HTERT RPE-1 (cell line): Measurements from ENCODE around the gene ZNF302.
"Not testable (repeated sequence)": the region's sequence is repeated elsewhere in the genome, so short reads cannot be mapped to it uniquely, and the experiment has no call there.

Experiments
- in situ Hi-C: fragments of 300-500 bp; cut with MboI; formaldehyde crosslinking; loops from 4 replicates; pipeline ENCODE4 v1.14.3; 2020; ENCODE audit warnings: low sequenced_read_pairs

ZNF302 gene

GRCh38 chr19:34677386-34678084 lies at the start of gene ZNF302:
Gene ZNF302, plus strand, starts transcription at chr19:34677678. Its CDS starts 1,127 bp downstream, at chr19:34678805.
- in situ Hi-C loops: no loop called here

- in situ Hi-C loops: no loop called here
Measured at GRCh38 chr19:34633802-34634201, 43.7 kb upstream of the ZNF302 start.

DNA sequence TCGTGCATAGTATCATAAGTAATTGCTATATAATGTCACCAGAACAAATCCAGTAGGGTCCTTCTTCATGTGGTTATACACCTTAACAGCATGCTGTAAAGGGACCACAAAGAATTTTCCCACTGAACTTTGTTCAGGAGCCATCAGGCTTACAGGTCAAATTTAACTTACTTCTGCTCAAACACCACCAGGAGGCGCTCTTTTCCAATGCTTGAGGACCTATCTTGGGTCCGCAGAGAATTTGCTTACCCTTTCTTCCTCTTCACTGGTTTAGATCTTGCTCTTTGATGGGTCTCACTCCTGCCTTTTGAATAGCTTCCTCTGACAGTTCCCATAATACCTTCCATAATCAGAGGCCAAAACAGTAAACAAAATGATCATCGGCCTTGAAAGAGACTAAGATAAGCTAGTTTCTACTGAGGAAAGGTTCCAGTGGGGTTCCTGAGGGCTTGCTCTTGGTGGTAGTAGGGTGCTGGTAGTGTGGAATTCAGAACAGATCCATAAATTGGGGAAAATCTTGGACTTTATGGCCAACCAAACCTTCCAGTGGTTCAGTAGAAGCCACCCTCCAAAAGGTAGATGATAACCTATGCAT lies 37.9 kb upstream of the ZNF302 start:
- in situ Hi-C loops: no loop called here

DNA sequence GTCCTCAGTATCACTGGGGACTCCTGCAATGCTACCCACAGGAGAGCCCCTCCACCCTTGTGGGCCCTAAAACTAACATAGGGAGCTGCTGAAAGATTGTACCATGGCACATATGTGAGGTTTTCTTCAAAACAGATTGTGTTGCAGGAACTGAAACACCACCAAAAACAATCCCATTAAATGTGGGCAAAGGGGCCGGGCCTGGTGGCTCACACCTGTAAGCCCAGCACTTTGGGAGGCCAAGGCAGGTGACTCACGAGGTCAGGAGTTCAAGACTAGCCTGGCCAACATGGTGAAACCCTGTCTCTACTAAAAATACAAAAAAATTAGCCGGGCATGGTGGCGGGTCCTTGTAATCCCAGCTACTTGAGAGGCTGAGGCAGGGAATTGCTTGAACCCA lies 35.2 kb upstream of the ZNF302 start:
- in situ Hi-C loops: no loop called here

DNA sequence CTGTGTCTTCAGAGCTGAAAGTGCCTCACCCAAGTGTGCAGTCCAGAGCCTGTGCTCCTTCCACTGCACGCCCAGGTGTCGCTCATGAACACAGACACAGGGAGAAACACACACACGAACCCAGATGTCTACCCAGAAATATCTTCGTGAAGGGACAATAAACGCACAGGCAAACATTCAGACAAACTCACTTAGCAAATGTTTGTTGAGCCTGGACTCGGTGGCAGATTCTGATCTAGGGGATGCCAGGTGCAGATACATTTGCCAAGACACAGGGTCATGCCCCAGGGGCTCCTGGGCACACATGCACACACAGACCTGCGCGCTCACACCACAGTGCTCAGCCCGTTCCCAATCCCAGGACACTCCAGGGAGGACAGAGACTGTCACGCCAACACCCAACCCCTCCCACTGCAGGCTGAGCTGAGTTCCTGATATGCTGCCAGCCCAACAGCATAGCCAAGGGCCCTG lies 32.5 kb upstream of the ZNF302 start:
- in situ Hi-C loops: no loop called here

DNA sequence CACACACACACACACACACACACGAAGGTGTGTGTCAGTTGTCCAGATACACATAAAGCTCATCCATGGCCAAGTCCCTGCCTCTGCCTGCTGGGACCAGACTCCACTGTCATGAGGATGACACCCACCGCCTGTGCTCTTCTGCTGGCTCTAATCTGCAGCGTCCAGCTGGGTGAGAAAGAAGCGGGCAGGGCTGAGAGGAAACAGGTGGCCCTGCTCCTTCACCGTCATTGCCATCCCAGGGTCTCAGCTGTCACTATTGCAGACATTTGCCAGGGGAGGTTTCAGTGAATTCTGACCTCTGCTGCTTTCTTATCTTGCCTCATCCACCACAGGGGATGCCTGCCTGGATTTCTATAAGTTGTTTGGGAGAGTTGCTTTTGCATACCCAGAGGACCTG lies 31.9 kb upstream of the ZNF302 start:
- in situ Hi-C loops: no loop called here

DNA sequence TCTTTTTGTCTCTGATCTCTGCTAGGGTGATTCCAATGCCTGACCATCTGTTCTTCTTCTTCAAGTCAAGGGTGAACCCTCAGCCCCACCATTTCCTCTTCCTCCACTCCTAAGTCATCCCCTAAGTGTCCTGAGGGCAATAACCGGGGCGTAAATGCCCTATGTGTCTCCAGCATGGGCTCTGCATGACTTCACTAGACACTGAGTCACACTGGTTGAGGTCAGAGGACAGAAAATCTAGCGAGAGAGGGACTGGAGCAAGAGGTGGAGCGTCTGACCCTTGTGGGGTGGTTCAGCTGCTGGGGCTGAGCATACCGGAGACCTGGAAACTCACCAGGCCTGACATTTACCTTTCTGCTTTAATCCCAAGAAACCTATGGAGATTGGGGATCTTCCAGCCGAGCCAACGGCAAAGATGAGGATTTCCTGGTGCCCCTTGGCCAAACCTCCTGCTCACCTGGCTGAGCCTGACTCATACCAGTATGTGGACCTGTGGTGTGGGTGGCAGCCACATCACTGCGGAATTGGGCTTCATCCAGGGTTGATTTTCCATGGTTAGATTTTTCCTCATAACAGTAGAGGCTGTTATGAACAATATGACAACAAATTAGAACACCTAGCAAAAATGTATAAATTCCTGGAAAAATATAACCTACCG lies 27.5 kb upstream of the ZNF302 start:
- in situ Hi-C loops: no loop called here

GRCh38 chr19:34651747-34652146 lies 25.7 kb upstream of the ZNF302 start:
- in situ Hi-C loops: no loop called here

- in situ Hi-C loops: no loop called here
Measured at GRCh38 chr19:34654796-34655195, 22.7 kb upstream of the ZNF302 start.

DNA sequence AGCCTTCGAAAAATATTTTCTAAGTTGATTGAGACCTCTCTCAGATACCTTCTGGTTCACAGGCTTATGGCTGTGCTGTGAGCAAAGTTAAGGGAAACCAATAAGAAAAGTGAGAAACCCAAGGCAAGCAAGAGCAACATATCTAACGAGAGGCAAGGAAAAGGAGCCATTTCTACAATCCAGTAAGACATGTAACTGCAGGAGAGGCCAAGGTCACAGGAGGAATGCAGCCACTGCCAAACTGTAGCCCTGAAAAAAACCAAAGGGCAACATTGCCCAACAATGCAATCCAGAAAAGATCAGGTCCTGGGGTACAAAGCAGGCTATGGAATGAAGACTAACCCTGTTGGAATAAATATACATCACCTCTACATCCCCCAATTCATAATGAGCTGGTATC lies 21.8 kb upstream of the ZNF302 start:
- in situ Hi-C loops: no loop called here

DNA sequence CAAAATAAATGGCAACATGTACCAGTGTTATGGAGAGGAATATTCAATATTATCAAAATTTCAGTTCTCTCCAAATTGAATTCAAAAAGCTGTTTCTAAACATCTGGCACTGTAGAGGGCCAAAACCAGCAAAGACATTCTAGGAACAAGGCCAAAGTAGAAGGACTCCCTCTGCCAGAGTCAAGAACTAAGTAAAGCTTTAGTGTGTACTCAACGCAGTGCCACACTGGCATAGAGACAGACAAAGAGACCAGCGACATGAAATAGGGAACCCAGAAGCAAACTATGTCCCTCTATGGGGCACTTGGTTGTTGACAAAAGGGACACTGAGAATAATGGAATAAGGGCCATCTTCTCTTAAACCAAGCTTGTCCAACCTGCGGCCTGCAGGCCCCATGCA lies 16.1 kb upstream of the ZNF302 start:
- in situ Hi-C loops: no loop called here

DNA sequence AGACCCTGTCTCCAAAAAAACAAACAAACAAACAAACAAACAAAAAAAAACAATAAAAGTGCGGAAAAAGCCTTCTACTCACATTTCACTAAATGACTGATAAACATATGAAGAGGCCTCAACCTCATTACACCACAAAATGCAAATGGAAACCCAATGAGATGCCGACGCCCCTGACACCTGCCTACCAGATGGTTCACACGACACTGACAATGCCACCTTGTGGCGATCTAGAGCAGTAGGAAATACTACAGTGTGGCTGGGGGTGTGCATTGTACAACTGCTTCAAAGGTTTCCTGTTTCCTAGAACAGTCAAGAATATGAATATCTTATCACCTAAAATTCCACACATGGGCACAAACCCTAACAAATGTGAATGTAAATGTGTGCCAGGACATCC lies 14.6 kb upstream of the ZNF302 start:
- in situ Hi-C loops: no loop called here

DNA sequence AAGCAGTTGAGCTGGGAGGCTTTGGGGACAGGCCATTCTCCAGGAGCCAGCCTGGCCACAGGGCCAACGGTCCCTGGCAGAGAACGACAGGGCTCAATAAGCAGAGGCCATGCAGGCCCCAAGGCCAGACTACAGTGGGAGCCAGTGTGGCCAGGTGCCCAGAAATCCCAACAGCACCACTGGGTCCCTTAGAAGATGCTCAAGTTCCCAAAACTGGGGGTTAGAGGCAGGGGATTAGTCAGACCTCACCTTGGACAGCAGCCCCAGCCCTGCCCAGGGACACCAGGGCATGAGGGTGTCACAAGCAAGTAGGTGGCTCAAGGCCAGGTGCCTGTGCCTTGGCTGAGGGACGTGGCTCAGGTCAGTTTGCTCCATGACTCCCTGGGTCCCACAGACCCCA lies 13.3 kb upstream of the ZNF302 start:
- in situ Hi-C loops: no loop called here

DNA sequence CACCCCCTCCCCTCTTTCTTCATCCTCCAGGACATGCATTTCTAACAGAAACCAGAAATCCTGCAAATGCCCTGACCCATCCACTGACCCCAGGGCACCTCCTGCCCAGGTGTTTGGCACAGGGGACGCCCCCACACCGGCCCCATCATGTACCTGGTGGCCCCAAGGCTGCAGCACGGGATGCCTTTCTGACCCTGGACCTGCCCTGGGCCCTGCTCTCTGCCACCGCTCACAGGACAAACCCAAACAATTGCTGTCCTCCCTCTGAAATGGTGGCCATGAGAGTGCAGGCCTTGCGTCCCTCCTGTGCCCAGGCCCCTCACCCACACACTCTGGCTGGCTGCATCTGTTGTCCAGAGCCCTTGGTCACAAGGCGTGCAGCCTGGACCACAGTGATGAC lies 12.6 kb upstream of the ZNF302 start:
- in situ Hi-C loops: no loop called here

GRCh38 chr19:34665275-34665674 lies 12.2 kb upstream of the ZNF302 start:
- in situ Hi-C loops: not testable (repeated sequence)

DNA sequence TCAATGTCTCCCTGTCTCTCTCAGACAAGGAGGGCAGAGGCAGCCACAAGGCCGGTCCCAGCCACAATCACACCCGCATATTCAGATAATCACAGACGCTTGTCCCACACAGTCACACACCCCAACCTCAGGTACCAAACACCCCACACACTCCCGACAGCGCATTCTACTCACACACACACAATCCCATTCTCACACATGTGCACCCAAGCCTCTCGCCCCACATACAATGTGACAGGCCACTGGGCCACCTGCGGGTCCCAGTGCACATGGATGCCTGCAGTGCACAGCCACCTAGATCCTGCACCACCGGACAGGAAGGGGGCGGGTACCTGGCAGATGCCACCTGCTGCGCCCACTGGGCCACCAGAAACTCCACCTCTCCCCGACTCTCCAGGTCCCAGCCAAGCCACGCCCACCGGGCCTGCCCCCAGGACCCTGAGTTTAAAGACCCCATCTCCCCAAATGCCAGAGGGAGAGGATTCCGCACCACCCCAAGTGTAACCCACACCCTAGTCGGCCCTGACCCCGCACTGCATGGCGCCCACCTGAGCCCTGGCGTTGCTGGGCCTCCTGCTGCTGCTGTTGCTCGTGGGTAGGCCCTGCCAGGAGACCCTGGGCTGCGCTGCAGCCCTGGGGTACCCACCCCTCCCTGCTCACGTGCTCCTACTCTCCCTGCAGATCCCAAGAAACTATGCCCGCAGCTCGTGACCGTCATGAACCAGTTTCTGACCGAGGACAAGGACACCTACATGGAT lies 11.1 kb upstream of the ZNF302 start:
- in situ Hi-C loops: no loop called here

- in situ Hi-C loops: no loop called here
Measured at GRCh38 chr19:34666958-34667265, 10.6 kb upstream of the ZNF302 start.

- in situ Hi-C loops: no loop called here
Measured at GRCh38 chr19:34667349-34668076, 10.0 kb upstream of the ZNF302 start.

DNA sequence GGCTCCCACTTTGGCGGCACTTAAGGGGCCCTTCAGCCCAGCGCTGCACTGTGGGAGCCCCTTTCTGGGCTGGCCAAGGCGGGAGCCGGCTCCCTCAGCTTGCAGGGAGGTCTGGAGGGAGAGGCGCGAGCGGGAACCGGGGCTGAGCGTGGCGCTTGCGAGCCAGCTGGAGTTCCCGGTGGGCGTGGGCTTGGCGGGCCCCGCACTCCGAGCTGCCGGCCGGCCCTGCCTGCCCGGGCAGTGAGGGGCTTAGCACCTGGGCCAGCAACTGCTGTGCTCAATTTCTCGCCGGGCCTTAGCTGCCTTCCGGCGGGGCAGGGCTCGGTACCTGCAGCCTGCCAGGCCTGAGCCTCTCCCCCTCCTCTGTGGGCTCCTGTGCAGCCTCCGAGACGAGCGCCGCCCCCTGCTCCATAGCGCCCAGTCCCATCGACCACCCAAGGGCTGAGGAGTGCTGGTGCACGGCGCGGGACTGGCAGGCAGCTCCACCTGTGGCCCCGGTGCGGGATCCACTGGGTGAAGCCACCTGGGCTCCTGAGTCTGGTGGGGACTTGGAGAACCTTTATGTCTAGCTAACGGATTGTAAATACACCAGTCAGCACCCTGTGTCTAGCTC lies 9.3 kb upstream of the ZNF302 start:
- in situ Hi-C loops: not testable (repeated sequence)

GRCh38 chr19:34668690-34669089 lies 8.8 kb upstream of the ZNF302 start:
- in situ Hi-C loops: not testable (repeated sequence)

DNA sequence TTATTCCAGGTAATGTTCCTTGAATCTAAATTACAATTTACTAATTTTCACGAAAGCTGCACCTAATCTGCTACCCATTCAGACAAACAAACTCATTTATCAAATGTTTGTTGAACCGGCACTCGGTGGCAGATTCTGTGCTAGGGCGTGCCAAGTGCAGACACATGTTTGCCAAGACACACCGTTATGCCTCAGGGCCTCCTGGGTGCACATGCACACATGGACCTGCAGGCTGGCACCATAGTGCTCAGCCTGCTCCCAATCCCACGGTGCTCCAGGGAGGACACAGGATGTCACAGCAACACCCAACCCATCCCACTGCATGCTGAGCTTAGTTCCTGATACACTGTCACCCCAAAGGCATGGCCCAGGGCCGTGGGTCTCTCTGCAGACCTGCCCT lies 8.2 kb upstream of the ZNF302 start:
- in situ Hi-C loops: no loop called here
